IMR-90 (cell line): ENCODE measurements around the gene DPP8. TPM values are rescaled to one million over a fixed set of nuclear protein-coding genes. Genes with fewer than 3 reads are reported as not detected.

Experiments
- ATAC-seq: fragments of 200-7000 bp; cut with Tn5 transposase; 2 replicates; pipeline ENCODE4 v1.9.1; 2020; ENCODE audit warnings: low read depth, mild to moderate bottlenecking, moderate library complexity
- BruUV-seq: library from RNA; stranded (reverse); fragments of 400-500 nt; replicated peaks from 2 replicates; lab custom pipeline; 2021; lab: Mats Ljungman, UMichigan
- CTCF ChIA-PET: fragments of 300-600 bp; formaldehyde crosslinking; extraction: SDS; loops from one replicate; lab custom pipeline; 2021; ENCODE audit warnings: antibody characterized with exemption; lab: Yijun Ruan, JAX
- POLR2A ChIA-PET: fragments of 300-600 bp; sonication (Branson Sonifier 250); formaldehyde crosslinking; loops from one replicate; lab custom pipeline; 2022; ENCODE audit warnings: antibody characterized with exemption; ENCODE audit not compliant: unreplicated experiment; lab: Charles Lee
- DNase-seq: peaks from one replicate; pipeline ENCODE4 v3.0.0; 2013
- H2AFZ ChIP-seq: replicated peaks from 2 replicates; pipeline ENCODE3; 2013; ENCODE audit warnings: low read length, mild to moderate bottlenecking; ENCODE audit not compliant: poor library complexity
- H2AK5ac ChIP-seq: 2 replicates; pipeline ENCODE4 v1.6.1; 2013; ENCODE audit warnings: low read depth, low read length, inconsistent platforms
- H2AK9ac ChIP-seq: replicated peaks from 2 replicates; pipeline ENCODE3; 2013; ENCODE audit warnings: mild to moderate bottlenecking, low read depth, low read length, moderate library complexity; ENCODE audit not compliant: poor library complexity
- H2BK120ac ChIP-seq: 2 replicates; pipeline ENCODE4 v1.6.1; 2013; ENCODE audit warnings: low read depth, low read length, inconsistent platforms
- H2BK15ac ChIP-seq: 3 replicates; pipeline ENCODE4 v1.6.1; 2013; ENCODE audit warnings: low read depth, low read length, inconsistent platforms
- H2BK20ac ChIP-seq: 2 replicates; pipeline ENCODE4 v1.6.1; 2013; ENCODE audit warnings: low read depth, mild to moderate bottlenecking, inconsistent platforms, low read length, moderate library complexity
- H2BK5ac ChIP-seq: 2 replicates; pipeline ENCODE4 v1.6.1; 2013; ENCODE audit warnings: mild to moderate bottlenecking, low read depth, low read length, inconsistent platforms; ENCODE audit not compliant: poor library complexity, severe bottlenecking
- H3K14ac ChIP-seq: replicated peaks from 2 replicates; pipeline ENCODE4 v1.6.1; 2013; ENCODE audit warnings: low read depth, low read length, inconsistent platforms
- H3K18ac ChIP-seq: 2 replicates; pipeline ENCODE4 v1.6.1; 2013; ENCODE audit warnings: low read depth, low read length, control low read depth
- H3K23ac ChIP-seq: 2 replicates; pipeline ENCODE4 v1.6.1; 2013; ENCODE audit warnings: low read depth, low read length, inconsistent platforms
- H3K27ac ChIP-seq: 2 replicates; pipeline ENCODE4 v1.5.1; 2013; ENCODE audit warnings: mild to moderate bottlenecking, control low read depth, low read length; ENCODE audit not compliant: insufficient read depth
- H3K27me3 ChIP-seq: 2 replicates; pipeline ENCODE4 v1.6.1; 2013; ENCODE audit warnings: low read length; ENCODE audit not compliant: control insufficient read depth, insufficient read depth
- H3K36me3 ChIP-seq: 2 replicates; pipeline ENCODE4 v1.6.1; 2013; ENCODE audit warnings: low read length, mixed read lengths; ENCODE audit not compliant: control insufficient read depth, insufficient read depth
- H3K4ac ChIP-seq: 2 replicates; pipeline ENCODE4 v1.6.1; 2013; ENCODE audit warnings: low read depth, low read length, inconsistent platforms
- H3K4me1 ChIP-seq: 2 replicates; pipeline ENCODE4 v1.6.1; 2013; ENCODE audit warnings: low read length, mixed read lengths; ENCODE audit not compliant: control insufficient read depth, insufficient read depth
- H3K4me2 ChIP-seq: 2 replicates; pipeline ENCODE4 v1.6.1; 2013; ENCODE audit warnings: low read depth, mild to moderate bottlenecking, control low read depth, low read length, moderate library complexity
- H3K4me3 ChIP-seq: 2 replicates; pipeline ENCODE4 v1.5.1; 2013; ENCODE audit warnings: low read depth, mild to moderate bottlenecking, control low read depth, low read length, moderate library complexity; ENCODE audit not compliant: insufficient read depth
- H3K56ac ChIP-seq: 2 replicates; pipeline ENCODE4 v1.6.1; 2013; ENCODE audit warnings: low read length, inconsistent platforms; ENCODE audit not compliant: insufficient read depth; ENCODE audit errors: extremely low read depth
- H3K79me1 ChIP-seq, 2 experiments: 2 replicates each; pipeline ENCODE4 v1.6.1; 2013; ENCODE audit warnings: low read length in 2 of 2, inconsistent platforms in 1 of 2, low read depth in 1 of 2
- H3K9ac ChIP-seq: 2 replicates; pipeline ENCODE4 v1.6.1; 2013; ENCODE audit warnings: low read depth, low read length, control low read depth
- H3K9me1 ChIP-seq: 2 replicates; pipeline ENCODE4 v1.6.1; 2013; ENCODE audit warnings: low read length, inconsistent platforms; ENCODE audit not compliant: insufficient read depth
- H3K9me3 ChIP-seq: 2 replicates; pipeline ENCODE4 v1.6.1; 2013; ENCODE audit warnings: low read length; ENCODE audit not compliant: control insufficient read depth, insufficient read depth
- H4K20me1 ChIP-seq: 2 replicates; pipeline ENCODE4 v1.6.1; 2013; ENCODE audit warnings: low read length, inconsistent platforms; ENCODE audit not compliant: insufficient read depth
- H4K5ac ChIP-seq: 2 replicates; pipeline ENCODE4 v1.6.1; 2013; ENCODE audit warnings: mild to moderate bottlenecking, low read depth, low read length, control low read depth
- H4K8ac ChIP-seq, 2 experiments: 2 replicates each; pipeline ENCODE4 v1.6.1; 2013; ENCODE audit warnings: low read depth in 2 of 2, low read length in 2 of 2, control low read depth in 1 of 2, inconsistent platforms in 1 of 2
- H4K91ac ChIP-seq: 2 replicates; pipeline ENCODE4 v1.6.1; 2013; ENCODE audit warnings: low read depth, low read length, inconsistent platforms; ENCODE audit not compliant: insufficient read depth
- BHLHE40 ChIP-seq: fragments of 150-350 bp; IDR thresholded peaks from 2 replicates; pipeline ENCODE4 v1.6.1; 2016; ENCODE audit warnings: mild to moderate bottlenecking, low read depth, low read length
- MAFK ChIP-seq: IDR thresholded peaks from 2 replicates; pipeline ENCODE4 v1.6.1; 2012; ENCODE audit warnings: low read depth, low read length, improper control_type of control experiment
- MAZ ChIP-seq: IDR thresholded peaks from 2 replicates; pipeline ENCODE4 v1.6.1; 2012; ENCODE audit warnings: low read depth, mild to moderate bottlenecking, low read length, improper control_type of control experiment, moderate library complexity, borderline replicate concordance
- MXI1 ChIP-seq: IDR thresholded peaks from 2 replicates; pipeline ENCODE4 v1.6.1; 2012; ENCODE audit warnings: low read depth, mild to moderate bottlenecking, low read length, moderate library complexity, borderline replicate concordance
- POLR2A ChIP-seq: IDR thresholded peaks from 2 replicates; pipeline ENCODE4 v1.6.1; 2012; ENCODE audit warnings: mild to moderate bottlenecking, low read depth, low read length
- RAD21 ChIP-seq: IDR thresholded peaks from 2 replicates; pipeline ENCODE4 v1.6.1; 2012; ENCODE audit warnings: low read length, improper control_type of control experiment
- WGBS, 2 experiments: methylation state at CpG; one replicate each; pipeline versions ENCODE4 v1.1.5 to v1.1.7; 2013; ENCODE audit warnings: missing lambda C conversion rate in 2 of 2; ENCODE audit not compliant: insufficient read length in 1 of 2; ENCODE audit errors: extremely low coverage in 2 of 2; 5-methylcytosine and 5-hydroxymethylcytosine counted together
- dilution Hi-C: fragments of 300-500 bp; cut with HindIII; formaldehyde crosslinking; loops from one replicate; pipeline ENCODE4 v1.14.3; 2018; ENCODE audit warnings: low sequenced_read_pairs; ENCODE audit not compliant: unreplicated experiment
- in situ Hi-C: fragments of 300-500 bp; cut with MboI; formaldehyde crosslinking; loops from 3 replicates; pipeline ENCODE4 v1.14.3; 2019; ENCODE audit warnings: low sequenced_read_pairs, inconsistent platforms, mixed read lengths
- intact Hi-C: fragments of 100-400 bp; cut with micrococcal nuclease; formaldehyde crosslinking; loops from 2 replicates; pipeline ENCODE4 v1.10.0; 2022
- microRNA-seq, 2 experiments: library from miRNA; stranded (forward) in 1 of 2; unstranded in 1 of 2; fragments of 10-50 nt in 1 of 2; fragments of <30 nt in 1 of 2; gene quantifications in 1 of 2; microRNA quantifications in 1 of 2; one replicate each; pipeline versions ENCODE3 to v1.1.0; 2013 to 2020; ENCODE audit not compliant: insufficient read depth in 1 of 2, insufficient read length in 1 of 2, unreplicated experiment in 1 of 2
- polyA plus RNA-seq, 3 experiments: library from polyadenylated mRNA; depleted of rRNA; stranded (reverse); fragments of >200 nt; gene quantifications; 2 replicates each; pipeline ENCODE4 v1.2.3, GENCODE V29; 2012; ENCODE audit warnings: low replicate concordance in 1 of 3
- small RNA-seq, 5 experiments: library from RNA; depleted of rRNA; stranded (forward); fragments of <200 nt; gene quantifications; one replicate each; pipeline ENCODE3, GENCODE V24; 2012
- total RNA-seq: library from RNA; depleted of rRNA; stranded (reverse); fragments of >200 nt; gene quantifications from 2 replicates; pipeline ENCODE4 v1.2.3, GENCODE V29; 2012; rRNA removed
- TF ChIP-seq, protein P1 (sequence below): fragments of 150-350 bp; IDR thresholded peaks from 2 replicates; pipeline ENCODE4 v1.6.1; 2017; ENCODE audit warnings: mild to moderate bottlenecking, antibody characterized with exemption, low read length, low read depth

Gene DPP8
- total and polyA plus RNA-seq, 2 of the 4 experiments (the other 2 are of a cell fraction): 10.7 to 29.4 TPM

DNA sequence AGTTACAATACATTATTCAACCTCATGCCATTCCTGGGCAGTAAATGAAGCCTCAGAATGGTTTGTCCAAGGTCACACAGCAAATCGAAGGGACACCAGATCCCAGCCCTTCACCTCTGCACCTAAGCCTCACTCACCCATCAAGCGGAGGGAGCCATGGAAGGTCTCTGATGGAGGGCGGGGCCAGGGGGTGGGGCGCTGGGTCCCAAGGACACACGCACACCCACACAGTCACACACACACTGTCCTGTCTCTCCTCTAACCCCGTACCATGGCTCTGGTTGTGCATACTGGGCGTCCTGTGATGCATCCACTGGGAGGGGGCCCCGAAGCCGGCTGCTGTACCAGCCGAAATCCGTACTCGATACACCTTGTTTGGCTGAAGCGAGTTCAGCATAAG lies 124.4 kb downstream of the DPP8 start:
- no peak overlapping the region for H3K9ac ChIP-seq
- no peak overlapping the region for H3K18ac ChIP-seq
- H3K4me1 ChIP-seq: no peaks in the 10 kb centered on the region
- no peak overlapping the region for H2BK120ac ChIP-seq
- no peak overlapping the region for H4K91ac ChIP-seq
- H3K4me2 ChIP-seq: no peak overlapping the region
- no peak overlapping the region for H3K4me3 ChIP-seq
- H4K5ac ChIP-seq: no peak overlapping the region
- H2BK20ac ChIP-seq: no peak overlapping the region
- H4K8ac ChIP-seq: no peak overlapping the region
- no peaks in the 10 kb centered on the region for H3K9me3 ChIP-seq
- BruUV-seq: no TSS peak
- H3K27me3 ChIP-seq: peaks cover 39% of the 10 kb centered on the region
- no peak overlapping the region for H3K14ac ChIP-seq
- no peak for DNase-seq
- ChIA-PET CTCF (no interaction called here), POLR2A (no interaction called here)
- intact Hi-C loops: no loop called here
- H3K4ac ChIP-seq: no peak overlapping the region
- H2BK15ac ChIP-seq: no peak overlapping the region
- H2AK5ac ChIP-seq: no peak overlapping the region
- no peak overlapping the region for H2AK9ac ChIP-seq
- in situ Hi-C loops: no loop called here
- ATAC-seq: no peak
- TF ChIP-seq MAFK (no peak), MAZ (no peak), BHLHE40 (no peak), RAD21 (no peak), POLR2A (no peak), MXI1 (no peak)
- TF ChIP-seq, protein P1, sequence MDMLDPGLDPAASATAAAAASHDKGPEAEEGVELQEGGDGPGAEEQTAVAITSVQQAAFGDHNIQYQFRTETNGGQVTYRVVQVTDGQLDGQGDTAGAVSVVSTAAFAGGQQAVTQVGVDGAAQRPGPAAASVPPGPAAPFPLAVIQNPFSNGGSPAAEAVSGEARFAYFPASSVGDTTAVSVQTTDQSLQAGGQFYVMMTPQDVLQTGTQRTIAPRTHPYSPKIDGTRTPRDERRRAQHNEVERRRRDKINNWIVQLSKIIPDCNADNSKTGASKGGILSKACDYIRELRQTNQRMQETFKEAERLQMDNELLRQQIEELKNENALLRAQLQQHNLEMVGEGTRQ: no peak
- no peak overlapping the region for H2BK5ac ChIP-seq
- dilution Hi-C loops: no loop called here
- no peak overlapping the region for H3K23ac ChIP-seq
- H3K79me1 ChIP-seq: no peaks in the 10 kb centered on the region
- no peaks in the 10 kb centered on the region for H4K20me1 ChIP-seq
- no peak overlapping the region for H3K56ac ChIP-seq
- H2AFZ ChIP-seq: no peak overlapping the region
- no peaks in the 10 kb centered on the region; the same call in 1 of the 2 replicates for H3K9me1 ChIP-seq
- no peak overlapping the region for H3K27ac ChIP-seq
- peaks cover 3% of the 10 kb centered on the region; the same call in 1 of the 2 replicates for H3K36me3 ChIP-seq
- WGBS, 2 experiments: 89% methylated on average over 9 of the region's 13 CpGs; no CpG with 5 or more reads in 1 of the 2 experiments

Small RNA genes lying within 50 kb of the gene (microRNA-seq; reads per million reads assigned to microRNA genes)
- gene AC105129.1 (ENCODE audit: insufficient read depth, insufficient read length) (not detected), gene RF00019 (ENCODE audit: insufficient read depth, insufficient read length) (not detected), gene RNU6-19P (ENCODE audit: insufficient read depth, insufficient read length) (not detected)

Small RNA genes lying within 50 kb of the gene (small RNA-seq; reads per million reads assigned to genes)
- gene AC105129.1 (0 reads per million in 5 experiments), gene RF00019 (0 reads per million in 5 experiments), gene RNU6-19P (1.3 to 76.5 (median 2.7) reads per million in 5 experiments)

Other genes starting within 250 kb of the DPP8 start
- gene PARP16, start 230.8 kb downstream of the DPP8 start, total RNA-seq: 1.3 and 1.7 TPM in 2 replicates
- 4.1 and 5.0 TPM in 2 replicates for gene PARP16, start 230.8 kb downstream of the DPP8 start, polyA plus RNA-seq (2012; rRNA removed)
- gene RNU5A-1, start 221.6 kb downstream of the DPP8 start, total RNA-seq: not detected in 2 replicates
- gene RNU5A-1, start 221.6 kb downstream of the DPP8 start, polyA plus RNA-seq (2012; rRNA removed): not detected in 2 replicates
- not detected in 2 replicates for gene RNU5B-1, start 213.0 kb downstream of the DPP8 start, total RNA-seq
- not detected in 2 replicates for gene RNU5B-1, start 213.0 kb downstream of the DPP8 start, polyA plus RNA-seq (2012; rRNA removed)
- under 0.01 and 0.18 TPM in 2 replicates for gene IGDCC3, start 139.7 kb downstream of the DPP8 start, total RNA-seq
- 0.19 and 0.32 TPM in 2 replicates for gene IGDCC3, start 139.7 kb downstream of the DPP8 start, polyA plus RNA-seq (2012; rRNA removed)
- 0.54 and 0.56 TPM in 2 replicates for gene IGDCC4, start 94.7 kb downstream of the DPP8 start, total RNA-seq
- gene IGDCC4, start 94.7 kb downstream of the DPP8 start, polyA plus RNA-seq (2012; rRNA removed): 2.3 and 2.7 TPM in 2 replicates
- 131 and 169 TPM in 2 replicates for gene HACD3, start 12.8 kb upstream of the DPP8 start, total RNA-seq
- 56.7 and 60.9 TPM in 2 replicates for gene HACD3, start 12.8 kb upstream of the DPP8 start, polyA plus RNA-seq (2012; rRNA removed)
- gene INTS14, start 93.4 kb upstream of the DPP8 start, total RNA-seq: 22.9 and 33.9 TPM in 2 replicates
- 35.8 and 39.5 TPM in 2 replicates for gene INTS14, start 93.4 kb upstream of the DPP8 start, polyA plus RNA-seq (2012; rRNA removed)
- gene SLC24A1, start 104.2 kb upstream of the DPP8 start, total RNA-seq: 3.6 and 3.9 TPM in 2 replicates
- gene SLC24A1, start 104.2 kb upstream of the DPP8 start, polyA plus RNA-seq (2012; rRNA removed): 3.8 and 4.9 TPM in 2 replicates